Activated CD4-positive, alpha-beta memory T cell treated with anti-CD3 and anti-CD28 coated beads for 36 hours (primary cell): ENCODE data around the gene MBOAT2. TPM values are rescaled to one million over a fixed set of nuclear protein-coding genes. Genes with fewer than 3 reads are reported as not detected.

ENCODE experiments used
- CTCF ChIA-PET: fragments of 350-600 bp; sonication (Branson Sonifier 250); formaldehyde crosslinking; loops from one replicate; lab custom pipeline; 2021; ENCODE audit warnings: antibody characterized with exemption, inconsistent platforms; lab: Charles Lee
- POLR2A ChIA-PET: fragments of 350-600 bp; sonication (Branson Sonifier 250); formaldehyde crosslinking; loops from one replicate; lab custom pipeline; 2021; ENCODE audit warnings: antibody characterized with exemption; lab: Charles Lee
- DNase-seq: peaks from one replicate; pipeline ENCODE4 v3.0.0-alpha.2; 2020
- H3K27ac Mint-ChIP-seq: one replicate; pipeline ENCODE4 v1.8.0; 2021; ENCODE audit warnings: mixed read lengths
- H3K27me3 Mint-ChIP-seq: one replicate; pipeline ENCODE4 v1.8.0; 2021; ENCODE audit warnings: mixed read lengths
- H3K36me3 Mint-ChIP-seq: one replicate; pipeline ENCODE4 v1.8.0; 2021; ENCODE audit warnings: mixed read lengths
- H3K4me1 Mint-ChIP-seq: one replicate; pipeline ENCODE4 v1.8.0; 2021; ENCODE audit warnings: low read depth, mixed read lengths
- H3K4me3 Mint-ChIP-seq: one replicate; pipeline ENCODE4 v1.8.0; 2021; ENCODE audit warnings: mild to moderate bottlenecking, mixed read lengths
- H3K9me3 Mint-ChIP-seq: one replicate; pipeline ENCODE4 v1.8.0; 2021; ENCODE audit warnings: mixed read lengths
- intact Hi-C: fragments of 100-400 bp; cut with micrococcal nuclease; formaldehyde crosslinking; loops from one replicate; pipeline ENCODE4 v1.15.1; 2023
- total RNA-seq, 2 experiments: library from RNA; stranded (reverse); gene quantifications; one replicate each; pipeline ENCODE4 v1.2.3, GENCODE V29; 2021

The MBOAT2 gene
- total RNA-seq, 2 experiments from 2014 or later = 6.4 to 7.0 TPM

- intact Hi-C loops = no loop called here
- DNase-seq = no peak
- Mint-ChIP-seq H3K36me3 (no peaks in the 10 kb centered on the region), H3K27ac (no peak overlapping the region), H3K9me3 (no peaks in the 10 kb centered on the region), H3K4me3 (no peak overlapping the region), H3K27me3 (peaks cover 30% of the 10 kb centered on the region), H3K4me1 (peaks cover 5% of the 10 kb centered on the region)
- CTCF ChIA-PET = no interaction called here
- POLR2A ChIA-PET = no interaction called here
Measured at GRCh38 chr2:9030841-9031240, 27.4 kb upstream of the MBOAT2 start.

GRCh38 chr2:9030190-9030589 lies 26.7 kb upstream of the MBOAT2 start:
- intact Hi-C loops = no loop called here
- POLR2A ChIA-PET = no interaction called here
- CTCF ChIA-PET = no interaction called here

DNA sequence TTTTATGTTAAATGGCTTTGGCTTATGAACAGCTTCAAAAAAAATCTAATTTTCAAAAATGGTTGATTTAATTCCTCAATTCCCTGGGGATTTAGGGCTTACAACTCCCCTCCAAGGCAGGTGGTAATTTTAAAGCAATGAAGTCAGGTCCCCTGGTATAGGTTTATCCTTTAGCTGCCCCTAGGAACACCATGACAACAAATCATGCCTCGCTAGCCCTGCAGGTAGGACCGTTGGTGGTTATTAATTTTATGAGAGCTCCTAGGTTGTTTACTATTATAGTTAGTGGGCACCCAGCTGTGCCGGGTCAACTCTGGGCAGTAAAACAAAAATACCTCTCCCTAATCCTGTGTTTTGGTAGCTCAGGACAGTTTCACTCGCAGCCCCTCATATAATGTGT lies 26.2 kb upstream of the MBOAT2 start:
- peaks cover 5% of the 10 kb centered on the region for H3K4me1 Mint-ChIP-seq
- CTCF ChIA-PET = no interaction called here
- H3K9me3 Mint-ChIP-seq = no peaks in the 10 kb centered on the region
- POLR2A ChIA-PET = no interaction called here
- no peak for DNase-seq
- no peaks in the 10 kb centered on the region for H3K36me3 Mint-ChIP-seq
- H3K27ac Mint-ChIP-seq = no peak overlapping the region
- H3K27me3 Mint-ChIP-seq = peaks cover 37% of the 10 kb centered on the region
- H3K4me3 Mint-ChIP-seq = no peak overlapping the region
- intact Hi-C loops = no loop called here

More at GRCh38 chr2:9030190-9030589, 26.7 kb upstream of the MBOAT2 start:
- Mint-ChIP-seq H3K27ac (no peak overlapping the region), H3K4me1 (peaks cover 5% of the 10 kb centered on the region), H3K27me3 (peaks cover 34% of the 10 kb centered on the region), H3K4me3 (no peak overlapping the region), H3K36me3 (no peaks in the 10 kb centered on the region), H3K9me3 (no peaks in the 10 kb centered on the region)
- no peak for DNase-seq

DNA sequence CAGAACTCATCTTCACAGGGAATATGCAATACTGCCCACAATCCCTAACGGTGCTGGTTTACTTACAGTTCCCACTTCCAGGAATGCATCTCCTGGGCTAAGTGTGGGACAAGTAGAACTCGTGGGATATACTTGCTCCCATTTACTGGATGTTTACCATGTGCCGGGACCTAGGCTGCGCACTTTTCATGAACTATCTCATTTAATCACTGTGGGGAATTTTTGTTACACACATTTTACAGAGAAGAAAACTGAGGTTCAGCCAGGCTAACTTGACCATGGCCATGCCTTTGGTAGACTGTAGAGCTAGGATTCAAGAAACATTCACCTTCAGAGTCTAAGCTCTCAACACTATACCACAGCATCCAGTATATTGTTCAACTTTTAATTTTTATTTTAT lies 24.4 kb upstream of the MBOAT2 start:
- intact Hi-C loops = no loop called here
- POLR2A ChIA-PET = no interaction called here

DNA sequence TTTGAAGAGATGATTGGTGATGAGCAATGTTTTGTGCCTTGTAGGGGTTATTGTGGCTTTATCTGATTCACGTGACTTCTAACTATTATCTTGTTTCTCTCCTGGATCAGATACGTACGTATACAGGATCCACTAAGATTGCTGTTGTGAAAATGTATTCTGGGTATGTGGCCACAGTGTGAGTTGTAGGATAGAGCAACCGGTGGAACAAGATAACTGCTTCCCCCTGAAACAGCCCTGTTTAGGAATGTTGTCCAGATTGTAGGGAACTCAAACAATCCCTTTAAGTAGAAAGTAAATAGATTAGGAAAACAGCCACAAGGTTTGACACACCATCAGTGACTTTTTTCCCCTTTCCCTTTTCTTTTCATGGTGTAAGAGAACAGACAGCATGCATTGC lies 22.3 kb upstream of the MBOAT2 start:
- Mint-ChIP-seq H3K4me1 (no peaks in the 10 kb centered on the region), H3K27me3 (peaks cover 34% of the 10 kb centered on the region), H3K27ac (no peak overlapping the region), H3K4me3 (no peak overlapping the region), H3K36me3 (no peaks in the 10 kb centered on the region), H3K9me3 (no peaks in the 10 kb centered on the region)
- intact Hi-C loops = no loop called here
- DNase-seq = no peak
- ChIA-PET POLR2A (no interaction called here), CTCF (no interaction called here)

More for the DNA sequence above, 24.4 kb upstream of the MBOAT2 start:
- H3K9me3 Mint-ChIP-seq = no peaks in the 10 kb centered on the region
- H3K4me1 Mint-ChIP-seq = no peaks in the 10 kb centered on the region
- no peak for DNase-seq
- H3K27me3 Mint-ChIP-seq = peaks cover 43% of the 10 kb centered on the region
- no peak overlapping the region for H3K4me3 Mint-ChIP-seq
- no peak overlapping the region for H3K27ac Mint-ChIP-seq
- CTCF ChIA-PET = no interaction called here
- H3K36me3 Mint-ChIP-seq = no peaks in the 10 kb centered on the region

GRCh38 chr2:9024575-9024974 lies 21.1 kb upstream of the MBOAT2 start:
- intact Hi-C loops = no loop called here
- no peaks in the 10 kb centered on the region for H3K4me1 Mint-ChIP-seq
- no peak overlapping the region for H3K4me3 Mint-ChIP-seq
- H3K27me3 Mint-ChIP-seq = peaks cover 34% of the 10 kb centered on the region
- POLR2A ChIA-PET = no interaction called here
- no peak overlapping the region for H3K27ac Mint-ChIP-seq
- DNase-seq = no peak
- H3K36me3 Mint-ChIP-seq = no peaks in the 10 kb centered on the region
- CTCF ChIA-PET = no interaction called here
- H3K9me3 Mint-ChIP-seq = no peaks in the 10 kb centered on the region

GRCh38 chr2:9021563-9022211 lies 18.2 kb upstream of the MBOAT2 start:
- no peak overlapping the region for H3K4me3 Mint-ChIP-seq
- no peaks in the 10 kb centered on the region for H3K9me3 Mint-ChIP-seq
- CTCF ChIA-PET = no interaction called here
- peaks cover 25% of the 10 kb centered on the region for H3K27me3 Mint-ChIP-seq
- POLR2A ChIA-PET = no interaction called here
- DNase-seq = no peak
- H3K4me1 Mint-ChIP-seq = no peaks in the 10 kb centered on the region
- H3K27ac Mint-ChIP-seq = no peak overlapping the region
- no peaks in the 10 kb centered on the region for H3K36me3 Mint-ChIP-seq
- intact Hi-C loops = no loop called here

DNA sequence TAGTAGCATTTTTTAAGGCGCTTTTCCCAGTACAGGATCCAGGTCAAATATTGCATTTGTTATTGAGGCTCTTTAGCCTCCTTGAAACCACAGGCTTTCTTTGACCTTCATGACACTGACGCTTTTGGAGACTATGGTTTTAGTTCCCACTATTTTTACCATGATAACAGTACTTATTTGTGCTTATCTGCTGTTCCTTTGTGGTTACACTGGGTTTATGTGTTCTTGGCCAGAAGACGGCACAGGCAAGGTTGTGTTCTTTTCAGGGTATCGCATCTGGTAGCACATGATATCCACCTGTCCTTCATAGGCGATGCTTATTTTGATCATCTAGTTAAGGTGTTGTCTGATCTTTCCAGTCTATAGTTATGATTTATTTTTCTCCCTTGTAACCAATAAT lies 16.8 kb upstream of the MBOAT2 start:
- no peak overlapping the region for H3K4me3 Mint-ChIP-seq
- no peaks in the 10 kb centered on the region for H3K4me1 Mint-ChIP-seq
- H3K9me3 Mint-ChIP-seq = no peaks in the 10 kb centered on the region
- peaks cover 17% of the 10 kb centered on the region for H3K27me3 Mint-ChIP-seq
- POLR2A ChIA-PET = no interaction called here
- H3K27ac Mint-ChIP-seq = no peak overlapping the region
- CTCF ChIA-PET = no interaction called here
- no peak for DNase-seq
- intact Hi-C loops = no loop called here
- H3K36me3 Mint-ChIP-seq = no peaks in the 10 kb centered on the region

- no peaks in the 10 kb centered on the region for H3K9me3 Mint-ChIP-seq
- intact Hi-C loops = no loop called here
- POLR2A ChIA-PET = no interaction called here
Measured at GRCh38 chr2:9018534-9018933, 15.1 kb upstream of the MBOAT2 start.

GRCh38 chr2:9018109-9018508 lies 14.6 kb upstream of the MBOAT2 start:
- Mint-ChIP-seq H3K9me3 (no peaks in the 10 kb centered on the region), H3K4me3 (no peak overlapping the region), H3K27ac (no peak overlapping the region), H3K36me3 (no peaks in the 10 kb centered on the region), H3K4me1 (no peaks in the 10 kb centered on the region), H3K27me3 (peaks cover 6% of the 10 kb centered on the region)
- intact Hi-C loops = no loop called here
- no peak for DNase-seq
- ChIA-PET CTCF (no interaction called here), POLR2A (no interaction called here)

More at GRCh38 chr2:9018534-9018933, 15.1 kb upstream of the MBOAT2 start:
- peaks cover 8% of the 10 kb centered on the region for H3K27me3 Mint-ChIP-seq
- no peaks in the 10 kb centered on the region for H3K4me1 Mint-ChIP-seq
- CTCF ChIA-PET = no interaction called here
- H3K4me3 Mint-ChIP-seq = no peak overlapping the region
- H3K27ac Mint-ChIP-seq = no peak overlapping the region
- DNase-seq = no peak
- no peaks in the 10 kb centered on the region for H3K36me3 Mint-ChIP-seq

GRCh38 chr2:9017411-9017810 lies 13.9 kb upstream of the MBOAT2 start:
- no peaks in the 10 kb centered on the region for H3K9me3 Mint-ChIP-seq
- POLR2A ChIA-PET = no interaction called here
- peaks cover 4% of the 10 kb centered on the region for H3K27me3 Mint-ChIP-seq
- H3K36me3 Mint-ChIP-seq = no peaks in the 10 kb centered on the region
- H3K4me3 Mint-ChIP-seq = no peak overlapping the region
- CTCF ChIA-PET = no interaction called here
- no peak for DNase-seq
- H3K27ac Mint-ChIP-seq = no peak overlapping the region
- intact Hi-C loops = no loop called here
- no peaks in the 10 kb centered on the region for H3K4me1 Mint-ChIP-seq

DNA sequence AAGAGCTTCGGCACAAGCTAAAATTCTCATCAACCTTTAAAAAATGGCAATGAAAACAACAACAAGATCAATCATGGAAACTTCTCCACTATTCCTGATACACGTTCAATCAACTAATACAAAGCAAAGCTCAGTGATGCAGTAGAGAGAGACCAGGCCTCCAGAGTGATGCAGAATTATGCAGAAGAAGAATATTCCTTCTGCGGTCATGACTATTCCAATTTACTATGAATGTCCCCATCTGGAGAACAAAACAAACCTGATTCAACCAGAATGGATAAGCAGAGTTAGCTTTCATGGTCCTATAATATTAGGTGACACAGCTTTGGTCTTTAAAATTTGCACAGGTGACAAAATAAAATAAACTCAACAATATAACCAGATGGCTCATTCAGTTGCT lies 12.5 kb upstream of the MBOAT2 start:
- H3K9me3 Mint-ChIP-seq = no peaks in the 10 kb centered on the region
- no peaks in the 10 kb centered on the region for H3K36me3 Mint-ChIP-seq
- H3K4me3 Mint-ChIP-seq = no peak overlapping the region
- H3K27me3 Mint-ChIP-seq = peaks cover 4% of the 10 kb centered on the region
- CTCF ChIA-PET = no interaction called here
- H3K27ac Mint-ChIP-seq = no peak overlapping the region
- intact Hi-C loops = no loop called here
- POLR2A ChIA-PET = no interaction called here
- H3K4me1 Mint-ChIP-seq = no peaks in the 10 kb centered on the region
- DNase-seq = no peak

DNA sequence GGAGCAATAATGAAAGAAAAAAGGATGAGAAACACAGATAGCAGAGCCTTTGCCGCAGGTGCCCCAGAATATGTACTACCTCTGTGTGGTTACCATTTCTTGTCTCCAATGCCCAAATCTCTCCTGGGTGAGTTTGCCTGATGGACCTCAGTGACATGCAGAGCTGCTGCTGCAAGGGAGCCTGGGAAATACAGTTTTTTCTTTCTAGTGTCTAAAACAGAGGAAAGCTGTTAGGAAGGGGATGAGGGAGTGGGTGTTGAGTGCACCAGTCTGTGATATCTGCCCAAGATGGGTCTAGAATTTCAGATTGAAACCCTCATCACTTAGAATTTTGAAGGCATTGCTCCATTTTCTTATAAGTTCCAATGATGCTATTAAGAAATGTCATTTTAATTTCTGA lies 9.9 kb upstream of the MBOAT2 start:
- Mint-ChIP-seq H3K4me3 (no peak overlapping the region), H3K4me1 (no peaks in the 10 kb centered on the region)
- intact Hi-C loops = no loop called here

More for the DNA sequence above, 9.9 kb upstream of the MBOAT2 start:
- CTCF ChIA-PET = no interaction called here
- no peaks in the 10 kb centered on the region for H3K36me3 Mint-ChIP-seq
- no peaks in the 10 kb centered on the region for H3K9me3 Mint-ChIP-seq
- peaks cover 4% of the 10 kb centered on the region for H3K27me3 Mint-ChIP-seq
- POLR2A ChIA-PET = no interaction called here
- no peak overlapping the region for H3K27ac Mint-ChIP-seq
- no peak for DNase-seq
